ENCODE results near the gene USP1. TPM values are rescaled to one million over a fixed set of nuclear protein-coding genes. Genes with fewer than 3 reads are reported as not detected.

USP1 gene
- total and polyA plus RNA-seq, 12 donors: 5.6 to 16.4 (median 13.7) TPM

DNA sequence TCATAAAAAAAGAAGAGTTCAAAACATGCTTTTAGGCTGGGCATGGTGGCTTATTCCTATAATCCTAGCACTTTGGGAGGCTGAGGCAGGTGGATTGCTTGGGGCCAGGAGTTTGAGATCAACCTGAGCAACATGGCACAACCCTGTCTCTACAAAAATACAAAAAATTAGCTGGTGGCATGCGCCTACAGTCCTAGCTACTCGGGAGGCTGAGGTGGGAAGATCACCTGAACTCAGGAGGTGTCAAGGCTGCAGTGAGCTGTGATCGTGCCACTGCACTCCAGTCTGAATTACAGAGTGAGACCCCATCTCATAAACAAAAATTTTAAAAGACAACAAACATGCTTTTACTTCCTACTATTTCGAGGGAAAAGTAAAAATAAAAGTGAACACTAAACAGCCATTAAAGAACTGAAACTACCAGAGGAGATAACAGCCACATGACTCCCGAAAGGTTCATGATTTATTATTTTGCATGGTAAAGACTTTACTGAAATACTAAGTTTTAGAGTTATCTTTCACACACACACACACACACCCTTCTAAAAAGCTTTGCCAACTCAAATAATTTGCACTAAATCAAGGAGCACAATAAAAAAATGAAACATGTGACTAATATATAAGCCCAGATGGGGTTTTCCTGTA is 48.1 kb downstream of the USP1 start:
- ATAC-seq (no peak), DNase-seq (no peak)
- Histone ChIP-seq H3K9me3 (no peaks in the 10 kb centered on the region), H3K36me3 (peaks cover 0 to 51% (median 0%) of the 10 kb centered on the region in 9 donors), H3K4me1 (no peaks in the 10 kb centered on the region), H3K27ac (no peak overlapping the region), H3K4me3 (no peak overlapping the region), H3K27me3 (no peaks in the 10 kb centered on the region)
- TF ChIP-seq CTCF (IDR thresholded peaks at IDR 0.05): no peak
- intact Hi-C loops (cut with DNase I): no loop called here
- WGBS, 2 donors: 88 to 93% methylated on average over 5 of the region's 5 CpGs

GRCh38 chr1:62487956-62488355 is 51.1 kb downstream of the USP1 start:
- ATAC-seq: no peak
- DNase-seq: no peak
- intact Hi-C loops (cut with DNase I): no loop called here
- no peak for TF ChIP-seq CTCF (IDR thresholded peaks at IDR 0.05)
- Histone ChIP-seq H3K4me1 (no peaks in the 10 kb centered on the region), H3K9me3 (no peaks in the 10 kb centered on the region), H3K4me3 (no peak overlapping the region), H3K36me3 (peaks cover 0 to 65% (median 0%) of the 10 kb centered on the region in 9 donors), H3K27me3 (no peaks in the 10 kb centered on the region), H3K27ac (no peak overlapping the region)
- WGBS, 2 donors: 85 to 90% methylated on average over 2 of the region's 2 CpGs

GRCh38 chr1:62492521-62492920 is 55.7 kb downstream of the USP1 start:
- H3K9me3 ChIP-seq: no peaks in the 10 kb centered on the region
- H3K4me1 ChIP-seq: no peaks in the 10 kb centered on the region
- intact Hi-C loops (cut with DNase I): no loop called here
- no peaks in the 10 kb centered on the region for H3K27me3 ChIP-seq
- DNase-seq: no peak
- no peak overlapping the region for H3K4me3 ChIP-seq
- no peak for ATAC-seq
- H3K27ac ChIP-seq: no peak overlapping the region
- 97 to 99% methylated on average over 2 of the region's 2 CpGs for WGBS, 2 donors
- peaks cover 0 to 81% (median 0%) of the 10 kb centered on the region in 9 donors for H3K36me3 ChIP-seq
- no peak for TF ChIP-seq CTCF (IDR thresholded peaks at IDR 0.05)

DNA sequence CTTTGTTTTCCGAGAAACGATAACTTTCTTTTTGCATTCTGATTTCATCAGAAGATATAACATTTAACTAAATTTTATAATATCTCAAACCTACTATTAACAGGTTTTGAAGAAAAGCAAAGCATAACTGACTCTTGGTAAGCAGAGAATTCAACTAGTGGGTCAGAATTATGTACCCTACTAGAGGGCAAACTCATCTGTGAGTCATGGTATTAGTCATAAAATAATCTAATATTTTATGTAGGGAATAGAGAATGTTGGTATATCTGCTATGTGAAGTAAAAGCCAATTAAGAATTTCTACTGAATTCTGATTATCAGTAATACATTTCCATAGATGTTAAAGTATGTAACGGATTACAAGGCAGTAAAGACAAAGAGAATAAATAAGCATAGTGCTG is 56.8 kb downstream of the USP1 start:
- intact Hi-C loops (cut with DNase I): no loop called here
- H3K4me1 ChIP-seq: no peaks in the 10 kb centered on the region
- no peaks in the 10 kb centered on the region for H3K9me3 ChIP-seq
- no peak overlapping the region for H3K4me3 ChIP-seq
- H3K36me3 ChIP-seq: peaks cover 0 to 70% (median 0%) of the 10 kb centered on the region in 9 donors
- no peak overlapping the region for H3K27ac ChIP-seq
- no peak for TF ChIP-seq CTCF (IDR thresholded peaks at IDR 0.05)
- DNase-seq (no peak), ATAC-seq (no peak)
- no peaks in the 10 kb centered on the region for H3K27me3 ChIP-seq
- WGBS, 2 donors: 98 to 100% methylated on average over 3 of the region's 3 CpGs

All from heart right ventricle (tissue), 16 donors.